8988T (cell line): Measurements from ENCODE around the gene GCK.
"Not testable (repeated sequence)": the region's sequence is repeated elsewhere in the genome, so short reads cannot be mapped to it uniquely, and the experiment has no call there.

Source experiments
- DNase-seq: peaks from one replicate; pipeline ENCODE4 v3.0.0; 2011

Gene GCK

DNA sequence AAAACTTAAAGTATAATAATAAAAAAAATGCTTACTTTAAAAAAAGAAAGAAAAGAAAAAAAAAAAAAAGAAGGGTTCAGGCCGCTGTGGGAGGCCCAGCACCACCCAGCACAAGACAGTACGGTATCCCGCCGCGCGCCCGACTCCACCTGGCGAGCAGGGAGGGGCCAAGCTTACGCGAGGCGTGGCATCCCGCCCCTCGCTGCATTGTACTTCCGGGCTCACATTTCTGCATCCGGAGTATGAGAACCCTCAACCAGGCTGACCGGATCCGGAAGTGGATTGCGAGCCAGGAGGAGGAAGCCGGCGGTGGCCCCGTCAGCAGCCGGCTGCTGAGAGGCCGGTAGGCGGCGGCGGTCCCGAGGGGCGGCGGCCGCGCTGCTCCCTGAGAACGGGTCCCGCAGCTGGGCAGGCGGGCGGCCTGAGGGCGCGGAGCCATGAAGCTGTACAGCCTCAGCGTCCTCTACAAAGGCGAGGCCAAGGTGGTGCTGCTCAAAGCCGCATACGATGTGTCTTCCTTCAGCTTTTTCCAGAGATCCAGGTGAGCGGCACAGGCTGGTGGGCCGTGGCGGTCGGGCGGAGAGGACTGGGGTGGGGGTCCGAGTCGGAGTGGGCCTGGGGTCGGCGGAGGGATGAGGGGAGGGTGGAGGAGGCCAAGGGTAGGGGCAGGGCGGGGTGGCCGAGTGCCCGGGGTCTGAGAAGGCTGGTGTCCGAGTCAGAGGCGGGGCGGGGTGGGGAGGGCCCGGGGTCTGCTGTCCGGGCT is 11.6 kb upstream of the GCK start, which contains the start of gene YKT6:
YKT6 (plus strand) TSS at position 280 of the 763 bp plus-strand sequence; CDS start at position 438, 158 bp downstream.
- DNase-seq: peak; percentile 91

DNA sequence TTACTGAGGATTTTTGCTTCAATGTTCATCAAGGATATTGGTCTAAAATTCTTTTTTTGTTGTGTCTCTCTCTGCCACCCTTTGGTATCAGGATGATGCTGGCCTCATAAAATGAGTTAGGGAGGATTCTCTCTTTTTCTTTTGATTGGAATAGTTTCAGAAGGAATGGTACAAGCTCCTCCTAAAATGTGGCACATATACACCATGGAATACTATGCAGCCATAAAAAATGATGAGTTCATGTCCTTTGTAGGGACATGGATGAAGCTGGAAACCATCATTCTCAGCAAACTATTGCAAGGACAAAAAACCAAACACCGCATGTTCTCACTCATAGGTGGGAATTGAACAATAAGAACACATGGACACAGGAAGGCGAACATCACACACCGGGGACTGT is 10.9 kb upstream of the GCK start:
- DNase-seq: not testable (repeated sequence)

DNA sequence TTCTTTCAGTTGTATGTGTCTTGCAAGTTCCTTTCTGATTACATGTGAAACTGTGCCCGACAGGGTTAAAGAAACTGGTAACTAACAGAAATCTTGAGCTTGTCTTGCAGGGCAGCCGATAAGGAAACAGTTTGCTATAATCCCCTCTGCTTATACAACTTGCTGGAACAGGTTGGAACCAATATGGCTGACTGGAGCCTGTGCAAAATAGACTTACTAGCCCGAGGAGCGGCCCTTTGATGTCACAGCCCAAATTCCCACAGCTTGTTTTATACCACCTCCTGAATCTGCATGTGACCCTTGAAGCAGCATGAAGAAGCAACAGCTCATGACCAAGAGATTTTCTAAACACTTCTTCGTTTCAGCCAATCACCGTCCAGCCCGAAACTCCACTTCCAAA is 8.2 kb upstream of the GCK start:
- DNase-seq: no peak

DNA sequence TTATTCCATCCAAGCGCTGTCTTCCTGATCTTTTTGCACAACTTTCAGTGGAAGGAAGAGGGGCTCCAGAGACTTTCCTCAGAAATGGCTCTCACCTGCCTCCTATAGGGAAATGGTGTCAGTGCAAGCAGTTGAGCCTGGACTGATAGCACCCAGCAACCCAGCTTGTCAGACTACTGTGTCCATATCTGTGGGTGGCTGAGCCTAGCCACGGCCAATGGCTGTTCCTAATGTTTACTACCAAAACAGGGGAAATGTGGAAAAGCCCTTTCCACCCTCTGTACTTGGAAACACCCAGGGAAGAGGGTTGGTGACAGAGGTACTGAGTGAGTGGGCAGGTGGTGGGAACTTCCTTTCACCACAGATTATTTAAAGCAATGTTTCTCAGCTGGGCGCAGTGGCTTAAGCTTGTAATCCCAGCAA is 7.2 kb upstream of the GCK start:
- DNase-seq: no peak

DNA sequence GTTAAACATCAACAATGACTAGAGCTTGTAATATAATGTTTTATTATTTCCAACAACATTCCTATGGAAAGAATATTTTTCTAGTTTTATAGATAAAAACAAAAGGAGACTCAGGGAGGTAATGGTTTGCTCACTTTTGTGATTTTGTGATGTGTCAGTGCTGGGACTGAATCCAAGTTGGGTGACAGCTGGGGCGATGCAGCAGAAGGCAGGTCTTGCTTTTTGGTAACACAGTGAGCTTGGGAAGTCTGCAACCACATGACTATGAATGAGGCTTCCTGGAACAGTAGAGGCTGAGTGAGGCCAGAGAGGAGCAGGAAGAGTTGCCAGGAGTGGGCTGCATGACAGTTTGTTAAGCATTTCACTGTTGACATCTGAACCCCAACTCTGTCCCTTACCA is 6.7 kb upstream of the GCK start:
- no peak for DNase-seq

DNA sequence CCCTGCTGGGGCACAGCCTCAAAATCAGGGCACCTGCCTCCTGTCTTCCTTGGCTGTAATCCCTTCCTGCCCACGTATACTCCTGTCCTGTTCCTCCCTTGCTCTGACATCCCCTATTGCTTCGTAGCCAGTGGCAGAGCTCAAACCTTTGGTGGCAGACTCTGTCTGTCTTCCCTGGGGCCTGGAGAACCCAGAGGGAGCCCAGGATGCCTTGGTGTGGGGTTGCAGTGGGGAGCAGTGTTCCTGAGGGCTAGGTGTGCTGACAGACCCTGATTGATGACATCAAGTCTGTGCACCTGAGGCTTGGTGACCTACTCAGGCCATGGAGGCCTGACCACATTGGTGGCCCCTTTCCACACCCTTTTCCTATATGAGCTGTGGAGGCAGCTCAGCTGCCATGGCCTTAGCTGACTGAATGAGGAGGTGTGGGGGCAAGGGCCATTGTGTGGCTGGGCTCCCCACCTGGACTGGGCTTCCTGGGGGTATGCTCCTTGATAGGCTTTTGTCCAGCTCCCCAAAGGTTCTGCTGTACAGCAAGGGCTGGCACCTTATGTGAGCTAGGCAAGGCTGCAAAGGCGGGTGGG is 5.4 kb upstream of the GCK start:
- DNase-seq: no peak

DNA sequence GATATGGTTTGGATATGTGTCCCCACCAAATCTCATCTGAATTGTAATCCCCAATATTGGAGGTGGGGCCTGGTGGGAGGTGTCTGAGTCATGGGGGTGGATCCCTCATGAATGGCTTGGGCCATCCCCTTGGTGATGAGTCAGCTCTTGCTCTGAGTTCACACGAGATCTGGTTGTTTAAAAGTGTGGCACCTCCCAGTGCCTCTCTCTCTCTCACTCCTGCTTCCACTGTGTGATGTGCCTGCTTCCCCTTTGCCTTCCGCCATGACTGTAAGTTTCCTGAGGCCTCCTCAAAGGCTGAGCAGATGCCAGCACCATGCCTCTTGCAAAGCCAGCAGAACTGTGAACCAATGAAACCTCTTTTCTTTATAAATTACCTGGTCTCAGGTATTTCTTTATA is 4.8 kb upstream of the GCK start:
- no peak for DNase-seq

DNA sequence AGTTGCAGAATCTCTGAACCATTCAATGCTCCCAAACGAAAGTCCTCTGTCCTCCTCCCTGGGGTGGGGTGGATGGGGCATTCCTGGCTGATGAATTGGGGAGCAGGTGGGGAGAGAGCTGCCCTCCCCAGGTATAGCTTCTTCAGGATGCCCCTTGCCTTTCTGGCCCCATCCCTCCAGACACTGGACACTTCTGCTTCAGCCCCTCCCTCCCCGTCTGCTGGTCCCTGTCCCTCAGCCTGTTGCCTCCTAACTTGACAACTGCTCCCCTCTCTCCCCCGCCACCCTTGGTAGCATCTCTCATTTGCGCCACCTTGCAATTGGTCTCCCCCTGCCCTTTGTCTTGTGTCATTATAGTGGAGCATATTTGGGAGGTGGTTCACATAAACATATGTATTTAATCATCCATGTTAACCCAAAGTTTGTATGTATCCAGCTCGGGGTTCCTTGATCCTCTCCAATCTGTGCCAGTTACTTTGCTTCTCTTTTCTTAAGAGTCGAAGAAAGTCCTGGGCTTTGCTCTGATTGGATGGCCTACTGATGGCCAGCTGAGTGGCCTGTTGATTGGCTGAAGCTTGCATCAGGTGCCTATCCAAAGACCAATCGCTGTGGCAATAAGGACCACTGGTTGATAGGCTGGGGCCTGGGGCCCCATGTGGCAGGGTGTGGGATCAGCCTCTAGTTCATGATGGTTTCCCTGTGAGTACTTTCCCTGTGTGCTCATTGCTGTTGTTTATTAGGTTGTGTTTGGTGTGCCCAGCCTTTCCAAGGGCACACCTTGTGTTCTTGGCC is 4.0 kb upstream of the GCK start:
- DNase-seq: no peak

DNA sequence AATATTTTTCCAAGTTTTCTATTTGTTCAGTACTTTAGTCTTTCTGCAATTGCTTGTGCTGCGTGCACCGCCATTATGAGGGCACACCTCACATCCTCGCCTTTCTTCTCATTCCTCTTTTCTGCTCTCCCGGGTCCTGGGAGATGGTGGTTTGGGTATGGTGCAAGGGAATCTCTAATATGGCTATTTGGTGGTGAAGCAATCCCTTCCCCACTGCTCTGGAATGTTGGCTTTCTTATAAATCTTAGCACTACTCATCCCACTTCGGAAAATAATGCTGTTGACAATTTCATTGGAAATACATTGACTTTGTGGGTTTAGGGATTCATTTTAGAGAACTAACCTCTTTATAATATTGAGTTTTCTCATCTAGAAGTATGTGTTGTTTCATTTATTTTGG is 1.9 kb upstream of the GCK start:
- no peak for DNase-seq

DNA sequence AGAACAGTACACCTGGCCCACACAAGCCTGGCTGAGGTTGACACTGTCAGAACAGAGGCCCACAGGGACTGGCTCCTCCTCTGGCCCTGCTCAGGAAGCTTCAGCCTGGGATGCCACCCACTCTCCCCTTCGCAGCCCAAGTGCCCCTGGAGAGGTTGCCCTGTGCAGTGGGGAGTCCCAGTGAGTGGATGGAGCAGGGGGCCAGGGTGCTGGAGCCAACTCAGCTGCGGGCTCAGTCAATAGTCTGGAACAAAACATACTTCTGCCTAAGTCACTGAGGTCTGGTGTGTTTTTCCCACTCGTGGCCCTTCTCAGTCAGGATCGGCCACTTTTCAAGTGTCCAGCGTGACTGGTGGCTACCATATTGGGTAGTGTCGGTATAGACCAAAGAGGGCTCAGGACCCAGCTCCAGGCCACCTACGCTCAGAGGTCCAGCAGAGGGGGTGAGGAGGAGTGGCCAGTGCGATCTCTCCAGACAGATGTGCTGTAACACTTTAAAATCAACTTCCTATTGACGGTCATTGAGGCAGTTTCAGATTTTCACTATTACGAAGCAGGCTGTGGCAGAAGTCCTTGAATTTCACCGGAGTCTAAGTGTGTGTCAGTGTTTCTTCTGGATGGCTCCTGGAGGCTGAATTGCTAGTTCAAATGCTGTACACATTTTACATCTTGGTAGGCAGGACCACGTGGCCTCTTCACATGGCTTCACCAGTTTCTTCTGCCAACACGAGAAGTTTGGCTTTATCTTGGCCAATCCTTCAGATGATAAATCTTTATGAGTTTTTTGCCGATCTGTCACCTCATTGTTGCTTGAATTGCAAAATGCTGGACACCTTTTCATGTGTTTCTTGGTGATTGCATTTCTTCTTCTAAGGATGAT is 994 bp upstream of the GCK start:
- no peak for DNase-seq

DNA sequence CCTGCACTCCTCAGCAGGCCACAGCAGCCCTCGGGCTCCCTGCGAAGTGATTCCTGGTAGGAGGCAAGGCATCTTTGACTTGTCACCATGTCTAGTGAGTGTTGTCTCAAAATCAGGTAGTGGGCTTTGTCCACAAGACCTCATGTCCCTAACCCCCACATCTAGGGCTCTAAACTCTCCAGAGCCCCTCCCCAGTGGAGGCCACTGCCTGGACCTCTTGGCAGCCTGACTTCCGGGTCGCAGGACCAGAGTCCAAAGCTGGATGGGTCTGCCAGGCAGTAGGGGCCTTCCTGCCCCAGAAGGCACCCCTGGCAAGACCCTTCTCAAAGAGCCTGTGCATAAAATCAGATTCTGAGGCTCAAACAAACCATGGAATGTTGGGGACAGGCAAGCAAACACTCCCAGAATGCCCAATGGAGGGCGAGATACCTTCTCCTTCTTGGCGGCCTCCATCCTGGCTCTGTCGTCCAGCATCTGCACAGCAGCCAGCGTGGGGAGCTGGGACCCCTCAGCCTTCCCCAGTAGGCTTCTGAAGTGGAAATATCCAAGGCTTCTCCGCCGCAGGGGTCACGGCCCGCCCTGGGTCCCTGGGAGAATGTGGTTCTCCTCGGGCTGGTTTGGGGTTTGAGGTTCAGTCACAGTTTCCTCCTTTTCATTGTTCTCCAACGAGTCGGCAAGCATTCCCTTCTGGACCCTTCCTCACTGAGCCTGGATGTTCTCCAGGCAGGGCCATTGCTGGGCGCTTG is 586 bp downstream of the GCK start:
- no peak for DNase-seq

DNA sequence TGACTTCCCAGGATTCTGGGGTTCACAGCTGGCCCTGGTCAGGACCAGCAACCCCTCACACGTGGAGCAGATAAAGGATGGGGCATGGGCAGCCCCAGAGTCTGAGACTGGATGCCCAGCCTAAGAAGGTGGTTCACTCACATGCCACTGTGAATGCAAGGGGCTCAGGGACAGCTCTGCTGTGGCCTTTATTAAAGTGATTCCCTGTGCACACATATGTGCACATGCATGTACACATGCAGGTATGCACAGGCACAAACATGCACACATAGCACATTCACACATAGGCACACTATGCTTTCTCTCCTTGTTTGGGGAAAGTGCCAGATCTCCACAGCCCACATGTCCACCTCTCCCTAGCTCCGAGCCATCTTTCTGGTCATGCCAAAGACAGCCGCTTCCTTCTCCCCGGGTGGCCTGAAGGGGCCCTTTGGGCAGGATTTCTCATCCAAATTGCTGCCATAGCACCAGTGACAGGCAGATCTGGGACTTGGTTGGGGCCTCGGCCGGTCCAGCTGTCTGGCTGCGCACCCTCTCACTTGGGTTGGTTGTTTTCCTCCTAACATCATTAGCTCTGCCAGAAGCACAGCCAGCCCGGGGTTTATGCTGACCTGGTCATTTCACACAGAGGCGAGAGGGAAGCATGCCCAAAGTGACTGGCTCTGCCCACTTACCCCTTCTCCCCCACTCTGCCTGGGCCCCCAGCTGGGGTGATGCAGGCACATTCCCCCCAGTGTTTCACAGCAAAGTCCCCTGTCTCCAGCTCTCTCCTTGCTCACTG is 1.4 kb downstream of the GCK start:
- DNase-seq: no peak

DNA sequence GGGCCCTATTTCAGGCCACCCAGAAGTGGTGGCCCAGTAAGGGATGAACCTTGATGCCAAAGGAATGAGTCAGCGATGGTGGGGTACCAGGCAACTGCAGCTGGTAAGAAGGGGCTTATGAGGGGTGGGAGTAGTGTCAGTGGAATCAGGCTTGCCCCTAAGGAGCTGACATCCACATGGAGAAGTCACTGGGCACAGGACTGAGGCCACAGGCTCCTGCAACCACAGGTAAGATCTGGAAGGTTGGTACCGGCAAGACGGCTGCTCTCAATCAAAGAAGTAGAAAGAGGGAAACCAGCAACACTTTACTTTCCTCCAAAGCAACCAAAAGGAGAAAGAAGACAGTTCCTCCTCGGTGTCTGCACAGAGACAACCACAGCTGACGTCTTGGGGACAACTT is 2.5 kb downstream of the GCK start:
- no peak for DNase-seq

DNA sequence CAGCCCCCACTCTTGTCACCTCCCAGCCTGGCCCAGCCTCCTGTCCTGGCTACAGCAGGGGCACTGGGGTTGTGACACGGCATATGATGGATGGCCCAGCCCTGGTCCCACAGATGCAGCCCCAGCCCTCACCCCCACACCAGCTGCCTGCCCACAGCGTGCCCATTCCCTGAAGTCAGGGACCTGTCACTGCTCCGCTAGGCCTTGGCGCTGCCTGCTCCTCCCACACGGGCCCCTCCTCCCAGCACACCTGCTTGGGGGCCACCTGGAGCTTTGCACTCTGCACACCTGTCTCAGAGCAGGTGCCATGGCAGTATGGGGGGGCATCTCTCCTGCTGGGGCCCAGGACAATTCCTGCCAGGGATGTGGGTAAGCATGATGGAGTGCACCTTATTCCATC is 3.5 kb downstream of the GCK start:
- DNase-seq: no peak

DNA sequence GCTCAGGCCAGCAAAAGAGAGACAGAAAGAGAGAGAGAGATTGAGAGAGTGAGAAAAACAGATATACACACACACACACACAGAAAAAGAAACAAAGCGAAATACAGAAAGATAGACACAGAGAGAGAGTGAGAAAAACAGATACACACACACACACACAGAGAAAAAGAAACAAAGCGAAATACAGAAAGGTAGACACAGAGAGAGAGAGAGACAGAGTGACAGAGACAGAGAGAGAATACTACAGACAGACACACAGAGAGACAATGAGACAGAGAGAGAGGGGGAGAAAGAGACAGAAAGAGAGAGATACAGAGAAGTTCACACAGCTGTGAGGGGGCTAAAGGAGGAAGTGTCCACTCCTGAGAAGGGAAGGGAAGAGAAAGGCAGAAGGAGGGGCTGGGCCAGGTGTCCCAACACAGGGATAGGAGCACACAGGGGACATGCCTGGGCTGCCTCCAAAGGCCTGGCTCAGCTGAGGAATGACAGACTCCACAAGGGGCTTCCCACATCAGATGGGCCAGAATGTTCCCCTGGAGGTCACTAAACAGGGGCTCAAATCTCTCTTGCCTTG is 4.3 kb downstream of the GCK start:
- DNase-seq: no peak

DNA sequence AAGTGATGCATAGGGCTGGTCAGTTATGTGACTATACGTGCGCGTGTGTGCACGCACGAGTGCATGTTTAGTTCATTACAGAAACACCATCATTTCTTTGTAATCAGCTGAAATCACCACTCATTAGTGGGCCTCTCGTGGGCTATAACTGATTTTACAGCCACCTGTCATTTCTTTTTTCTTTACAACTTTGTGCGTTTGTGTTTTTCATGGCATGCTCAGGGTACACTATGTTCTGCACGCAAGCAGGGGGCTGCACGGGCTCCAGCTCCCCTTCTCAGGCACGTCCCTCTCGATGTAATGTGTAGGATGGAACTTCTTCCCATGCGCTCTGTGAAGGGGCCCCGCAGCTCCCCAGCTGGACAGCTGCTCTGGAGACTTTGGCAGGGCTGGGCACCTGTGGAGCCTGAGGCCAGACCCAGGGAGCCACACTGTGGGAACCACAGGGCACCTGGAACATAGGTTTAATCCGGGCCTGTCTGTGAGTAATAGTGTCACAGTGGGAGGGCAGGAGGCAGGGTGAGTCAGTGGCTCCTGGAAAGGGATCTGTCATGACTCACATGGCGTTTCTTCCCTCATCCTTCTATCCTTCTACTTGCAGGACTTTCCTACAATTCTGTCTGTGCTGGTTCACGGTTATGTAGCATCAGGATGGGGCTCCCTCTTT is 4.9 kb downstream of the GCK start:
- peak; percentile 59 for DNase-seq

DNA sequence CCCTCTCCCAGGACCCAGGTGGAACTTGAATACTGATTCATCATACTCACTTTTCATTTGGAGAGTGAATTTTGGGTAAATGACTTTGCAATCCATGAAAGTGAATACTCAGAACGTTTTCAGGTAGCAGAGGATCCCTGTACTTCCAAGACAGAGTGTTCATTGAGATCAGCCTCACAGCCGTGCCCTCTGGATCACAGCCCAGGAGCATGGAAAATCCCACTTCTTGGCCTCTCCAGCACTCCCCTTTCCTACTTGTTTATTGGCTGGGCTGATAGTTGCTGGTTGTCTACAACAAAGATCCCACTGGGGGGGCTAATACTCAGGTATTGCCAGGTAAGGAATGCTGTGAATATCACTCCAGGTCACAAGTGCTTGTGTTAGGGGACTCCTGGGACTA is 5.9 kb downstream of the GCK start:
- no peak for DNase-seq

DNA sequence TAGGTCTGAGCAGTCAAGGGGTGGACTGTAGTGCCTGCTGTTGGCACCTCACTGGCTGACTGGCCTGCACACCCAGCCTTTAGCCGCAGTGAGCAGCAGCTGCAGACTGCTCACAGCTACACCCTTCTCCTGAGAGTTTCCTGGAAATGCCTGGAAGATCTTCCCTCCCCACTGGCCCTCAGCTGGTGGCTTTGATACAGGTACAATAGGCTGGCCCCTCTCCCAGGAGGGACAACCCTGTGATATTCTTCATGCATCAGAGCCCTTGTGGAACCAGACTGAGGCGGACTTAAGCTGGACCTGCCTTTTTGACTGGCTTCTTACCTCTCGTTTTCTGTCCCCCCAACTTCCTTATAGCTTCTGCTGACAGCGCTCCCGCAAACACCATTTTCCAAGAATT is 6.4 kb downstream of the GCK start:
- no peak for DNase-seq

DNA sequence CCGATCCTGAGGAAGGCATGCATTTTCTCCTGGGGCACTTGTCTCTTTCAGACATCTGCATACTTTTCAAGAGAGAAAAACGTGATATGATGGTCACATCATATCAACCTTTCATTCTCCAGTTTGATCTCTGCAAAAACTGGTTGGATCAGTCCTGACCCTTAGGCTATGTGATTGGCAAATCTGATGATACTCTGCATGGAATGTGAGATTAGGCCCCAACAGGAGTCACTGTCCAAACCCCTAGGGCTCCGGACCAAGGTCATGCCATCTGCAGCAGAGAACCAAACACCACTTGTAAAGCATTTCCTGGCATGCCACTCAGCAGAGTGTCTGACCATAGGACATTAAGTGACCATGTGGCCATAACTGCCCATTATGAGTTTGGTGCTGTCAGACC is 8.6 kb downstream of the GCK start:
- DNase-seq: no peak

DNA sequence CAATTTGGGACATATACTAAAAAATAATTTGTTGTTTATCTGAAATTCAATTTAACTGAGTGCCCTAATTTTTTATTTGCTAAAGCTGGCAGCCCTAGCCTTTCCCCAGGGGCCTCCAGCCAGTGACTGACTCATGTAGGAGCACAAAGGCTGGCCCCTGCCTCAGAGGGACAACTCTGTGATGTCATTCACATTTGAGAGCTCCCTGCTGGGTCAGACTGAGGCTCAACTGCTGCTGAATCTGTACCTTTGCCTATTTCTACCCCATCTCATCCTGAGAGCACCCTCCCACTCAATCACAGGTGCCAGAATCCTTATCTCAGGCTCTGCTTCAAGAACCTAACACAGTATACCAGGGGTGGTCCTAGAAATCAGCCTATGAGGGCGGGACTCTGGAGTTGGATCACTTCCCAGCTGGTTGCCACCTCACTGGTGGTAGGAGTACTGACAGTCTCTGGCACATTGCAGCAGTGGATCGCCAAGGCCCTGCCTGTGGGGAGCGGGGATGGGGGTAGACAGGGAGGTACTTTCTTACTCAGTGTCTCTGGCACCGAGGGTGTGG is 11.6 kb downstream of the GCK start:
- no peak for DNase-seq
